Measurements from ENCODE around the gene ABHD5.

GRCh38 chr3:43693594-43693993, 2.9 kb downstream of the ABHD5 start:
- TF ChIP-seq CTCF (IDR thresholded peaks at IDR 0.05; ENCODE audit: low read depth, low read length, poor library complexity, severe bottlenecking) (no peak), EZH2phosphoT487 (IDR thresholded peaks at IDR 0.05; ENCODE audit: borderline replicate concordance, low read length) (no peak)
